ENCODE results near the gene EPX.

- TF ChIP-seq, protein P1, sequence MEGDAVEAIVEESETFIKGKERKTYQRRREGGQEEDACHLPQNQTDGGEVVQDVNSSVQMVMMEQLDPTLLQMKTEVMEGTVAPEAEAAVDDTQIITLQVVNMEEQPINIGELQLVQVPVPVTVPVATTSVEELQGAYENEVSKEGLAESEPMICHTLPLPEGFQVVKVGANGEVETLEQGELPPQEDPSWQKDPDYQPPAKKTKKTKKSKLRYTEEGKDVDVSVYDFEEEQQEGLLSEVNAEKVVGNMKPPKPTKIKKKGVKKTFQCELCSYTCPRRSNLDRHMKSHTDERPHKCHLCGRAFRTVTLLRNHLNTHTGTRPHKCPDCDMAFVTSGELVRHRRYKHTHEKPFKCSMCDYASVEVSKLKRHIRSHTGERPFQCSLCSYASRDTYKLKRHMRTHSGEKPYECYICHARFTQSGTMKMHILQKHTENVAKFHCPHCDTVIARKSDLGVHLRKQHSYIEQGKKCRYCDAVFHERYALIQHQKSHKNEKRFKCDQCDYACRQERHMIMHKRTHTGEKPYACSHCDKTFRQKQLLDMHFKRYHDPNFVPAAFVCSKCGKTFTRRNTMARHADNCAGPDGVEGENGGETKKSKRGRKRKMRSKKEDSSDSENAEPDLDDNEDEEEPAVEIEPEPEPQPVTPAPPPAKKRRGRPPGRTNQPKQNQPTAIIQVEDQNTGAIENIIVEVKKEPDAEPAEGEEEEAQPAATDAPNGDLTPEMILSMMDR (IDR thresholded peaks at IDR 0.05), result no peak
- TF ChIP-seq POLR2A (IDR thresholded peaks at IDR 0.05), result no peak
These were observed 8.1 kb upstream of the EPX start for GRCh38 chr17:58184308-58184985.

Data from adrenal gland (tissue), 5 donors.